ENCODE results near the gene MCOLN3.

The MCOLN3 gene

DNA sequence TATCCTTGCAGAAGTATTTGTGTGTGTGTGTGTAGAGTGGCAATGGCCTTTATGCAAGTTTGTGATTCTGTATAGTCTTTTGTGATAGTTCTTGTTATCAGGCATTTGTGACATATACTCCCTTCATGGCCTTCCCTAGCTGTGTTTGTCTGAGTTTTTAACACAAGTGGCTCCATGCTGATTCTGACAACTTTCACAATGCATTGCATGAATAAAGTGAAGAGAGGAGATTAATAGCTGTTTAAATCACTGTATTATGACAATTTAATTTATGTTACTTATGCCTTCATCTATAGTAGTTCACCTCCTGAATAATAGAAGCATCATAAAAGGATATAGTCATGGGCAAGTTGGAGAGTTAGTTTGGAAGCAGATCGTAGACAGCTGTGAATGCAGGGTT, 17.2 kb upstream of the MCOLN3 start:
- DNase-seq (ENCODE audit: low read depth), result no peak
- no peak overlapping the region for H3K4me3 ChIP-seq (ENCODE audit: low read depth, low read length)
- TF ChIP-seq, protein P1, sequence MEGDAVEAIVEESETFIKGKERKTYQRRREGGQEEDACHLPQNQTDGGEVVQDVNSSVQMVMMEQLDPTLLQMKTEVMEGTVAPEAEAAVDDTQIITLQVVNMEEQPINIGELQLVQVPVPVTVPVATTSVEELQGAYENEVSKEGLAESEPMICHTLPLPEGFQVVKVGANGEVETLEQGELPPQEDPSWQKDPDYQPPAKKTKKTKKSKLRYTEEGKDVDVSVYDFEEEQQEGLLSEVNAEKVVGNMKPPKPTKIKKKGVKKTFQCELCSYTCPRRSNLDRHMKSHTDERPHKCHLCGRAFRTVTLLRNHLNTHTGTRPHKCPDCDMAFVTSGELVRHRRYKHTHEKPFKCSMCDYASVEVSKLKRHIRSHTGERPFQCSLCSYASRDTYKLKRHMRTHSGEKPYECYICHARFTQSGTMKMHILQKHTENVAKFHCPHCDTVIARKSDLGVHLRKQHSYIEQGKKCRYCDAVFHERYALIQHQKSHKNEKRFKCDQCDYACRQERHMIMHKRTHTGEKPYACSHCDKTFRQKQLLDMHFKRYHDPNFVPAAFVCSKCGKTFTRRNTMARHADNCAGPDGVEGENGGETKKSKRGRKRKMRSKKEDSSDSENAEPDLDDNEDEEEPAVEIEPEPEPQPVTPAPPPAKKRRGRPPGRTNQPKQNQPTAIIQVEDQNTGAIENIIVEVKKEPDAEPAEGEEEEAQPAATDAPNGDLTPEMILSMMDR (IDR thresholded peaks at IDR 0.05; ENCODE audit: control insufficient read depth, extremely low read depth, insufficient read depth), result no peak

DNA sequence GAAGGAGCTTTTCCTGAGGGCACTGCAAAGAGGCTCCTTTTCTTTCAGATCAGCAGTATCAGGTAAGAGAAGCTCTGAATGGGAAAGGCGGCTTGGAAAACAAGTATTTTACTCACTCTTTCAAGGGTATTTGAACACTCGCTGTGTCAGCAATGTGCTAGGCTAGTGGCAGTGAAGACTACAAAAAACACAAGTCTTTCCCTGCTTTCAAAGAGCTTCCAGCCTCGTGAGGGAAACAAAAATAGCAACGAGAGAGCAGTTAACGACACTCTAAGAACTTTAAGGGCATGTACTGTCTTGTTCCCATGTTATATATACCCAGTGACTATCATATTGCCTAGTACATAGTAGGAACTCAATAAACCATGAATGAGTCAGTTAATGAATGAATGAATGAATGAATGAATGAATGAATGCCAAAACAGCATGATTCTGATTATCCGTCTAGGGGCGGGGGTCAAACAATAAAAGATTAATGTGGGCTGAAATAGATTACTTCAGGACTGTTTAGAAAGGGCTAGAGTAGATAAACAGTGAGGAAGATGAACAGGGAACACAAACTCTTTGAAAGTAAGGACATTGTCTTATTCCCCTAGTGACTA, 14.2 kb upstream of the MCOLN3 start:
- TF ChIP-seq, protein P1 (IDR thresholded peaks at IDR 0.05; ENCODE audit: control insufficient read depth, extremely low read depth, insufficient read depth), result no peak
- DNase-seq (ENCODE audit: low read depth), result no peak
- peak overlapping the region; percentile 4; the same call in 1 of the 2 replicates for H3K4me3 ChIP-seq (ENCODE audit: low read depth, low read length)

DNA sequence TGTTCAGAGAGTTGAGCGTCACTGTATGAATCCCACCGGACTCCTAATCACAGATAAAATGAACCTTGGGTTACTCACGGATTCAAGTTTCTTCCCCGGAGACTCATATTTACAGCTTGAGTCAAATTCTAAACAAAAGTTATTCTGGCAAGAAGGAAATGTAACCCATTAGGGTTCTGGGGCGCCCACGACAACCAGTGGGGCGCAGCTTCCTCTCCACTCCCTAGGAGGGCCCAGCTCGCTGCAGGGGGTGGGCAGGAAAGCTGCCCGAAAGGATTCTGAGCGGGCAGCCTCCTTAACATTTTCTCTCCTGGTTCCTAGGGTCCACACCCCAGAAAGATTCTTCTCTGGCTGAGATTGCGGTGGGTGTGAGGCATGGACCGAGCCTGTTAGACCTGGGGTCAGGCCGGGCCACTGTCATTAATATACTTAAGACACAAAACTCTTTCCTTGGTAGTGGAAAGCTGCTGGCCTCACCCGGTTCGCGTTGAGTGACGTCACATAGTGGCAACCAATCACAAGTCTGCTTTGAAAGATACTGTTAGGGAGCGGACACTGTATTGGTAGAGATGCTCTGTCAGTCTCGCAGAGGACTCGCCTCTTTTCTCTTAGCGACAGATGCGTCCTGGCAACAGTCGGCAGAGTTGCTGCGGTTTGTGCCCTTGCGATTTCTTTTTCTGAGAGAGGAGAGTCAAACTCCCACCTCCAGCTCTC, 13.6 kb upstream of the MCOLN3 start:
- peak overlapping the region; percentile 4; the same call in 1 of the 2 replicates for H3K4me3 ChIP-seq (ENCODE audit: low read depth, low read length)
- TF ChIP-seq, protein P1 (IDR thresholded peaks at IDR 0.05; ENCODE audit: control insufficient read depth, extremely low read depth, insufficient read depth), result no peak
- DNase-seq (ENCODE audit: low read depth), result peak; percentile 76

DNA sequence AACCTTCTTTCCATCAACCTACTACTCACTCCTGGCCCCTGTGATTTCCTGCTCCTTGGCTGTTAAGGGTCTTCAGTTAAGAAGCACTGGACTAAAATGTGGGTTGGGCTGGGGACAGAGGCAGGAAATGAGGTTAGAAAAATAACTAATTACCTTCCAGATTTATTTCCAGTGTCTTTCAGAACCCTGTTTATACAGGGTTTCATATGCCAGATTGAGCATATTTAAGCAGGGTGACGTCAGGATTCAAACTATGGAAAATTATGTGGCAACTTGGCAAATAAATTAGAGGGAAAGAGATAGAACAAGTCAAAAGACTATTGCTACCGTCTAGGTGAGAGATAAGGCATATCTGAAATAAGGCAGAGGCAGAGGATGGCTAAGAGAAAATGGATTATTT, 11.7 kb upstream of the MCOLN3 start:
- DNase-seq (ENCODE audit: low read depth), result no peak

DNA sequence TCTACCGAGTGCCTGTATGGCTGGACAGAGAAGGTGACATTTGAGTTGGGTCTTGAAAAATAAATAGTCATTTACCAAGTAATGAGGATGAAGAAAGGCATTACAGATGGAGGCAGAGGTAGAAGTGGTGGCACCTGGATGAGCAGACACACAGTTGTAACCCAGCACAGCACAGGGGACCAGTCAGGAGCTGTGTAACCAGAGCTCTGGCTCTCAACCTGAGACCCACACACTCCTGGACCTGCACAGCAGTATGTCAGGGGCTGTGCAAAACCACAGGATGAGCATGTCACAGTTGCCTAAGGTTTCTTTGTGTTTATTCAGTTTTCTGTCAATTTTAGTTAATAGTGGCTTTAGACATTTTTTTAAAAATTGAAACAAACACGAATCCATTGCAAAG, 11.3 kb upstream of the MCOLN3 start:
- H3K4me3 ChIP-seq (ENCODE audit: low read depth, low read length), result no peak overlapping the region
- no peak for DNase-seq (ENCODE audit: low read depth)
- TF ChIP-seq, protein P1 (IDR thresholded peaks at IDR 0.05; ENCODE audit: control insufficient read depth, extremely low read depth, insufficient read depth), result no peak

More for the DNA sequence above, 11.7 kb upstream of the MCOLN3 start:
- no peak overlapping the region for H3K4me3 ChIP-seq (ENCODE audit: low read depth, low read length)
- TF ChIP-seq, protein P1 (IDR thresholded peaks at IDR 0.05; ENCODE audit: control insufficient read depth, extremely low read depth, insufficient read depth), result no peak

DNA sequence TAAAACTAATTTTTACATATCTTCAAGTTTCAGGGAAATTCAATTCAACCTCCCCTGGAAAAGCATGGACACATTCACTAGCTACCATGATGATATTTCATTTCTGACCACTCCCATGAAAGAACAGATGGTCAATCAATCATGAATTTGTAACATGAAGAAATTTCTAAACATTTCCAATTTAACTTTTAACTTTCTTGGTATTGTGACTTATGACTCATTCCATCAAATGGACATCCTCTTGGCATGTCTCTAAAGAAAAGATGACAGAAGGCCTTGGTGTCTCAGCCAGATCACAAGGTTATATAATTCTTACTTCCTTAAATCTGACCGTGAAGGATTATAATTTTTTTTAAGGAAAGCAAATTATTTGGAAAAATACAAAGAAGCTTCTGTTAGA, 10.5 kb upstream of the MCOLN3 start:
- TF ChIP-seq, protein P1 (IDR thresholded peaks at IDR 0.05; ENCODE audit: control insufficient read depth, extremely low read depth, insufficient read depth), result no peak

More for the DNA sequence above, 10.5 kb upstream of the MCOLN3 start:
- DNase-seq (ENCODE audit: low read depth), result no peak
- no peak overlapping the region for H3K4me3 ChIP-seq (ENCODE audit: low read depth, low read length)
